ENCODE results near the gene FAM110D.

GRCh38 chr1:26114165-26114927 lies 44.5 kb upstream of the FAM110D start:
- TF ChIP-seq CTCF (IDR thresholded peaks at IDR 0.05), result no peak
- no peak for TF ChIP-seq REST (IDR thresholded peaks at IDR 0.05; ENCODE audit: insufficient read depth in 1 of 2, low read depth in 2 of 2, low read length in 1 of 2)

All from Panc1 (cell line).